SU-DHL-6 (cell line): ENCODE measurements around the gene TMEM175.

Experiments
- H2AFZ ChIP-seq: fragments of 200-600 bp; sonication (generic); 2 replicates; pipeline ENCODE4 v1.6.1; 2014; ENCODE audit warnings: low read depth, mild to moderate bottlenecking, moderate library complexity, mixed read lengths, antibody characterized with exemption, low read length; ENCODE audit not compliant: severe bottlenecking
- H3F3A ChIP-seq: fragments of 200-600 bp; shearing (Covaris generic); 2 replicates; pipeline ENCODE4 v1.6.0; 2016; ENCODE audit warnings: antibody characterized with exemption, mild to moderate bottlenecking; ENCODE audit not compliant: insufficient read depth
- H3K27ac ChIP-seq: fragments of 200-600 bp; sonication (generic); 2 replicates; pipeline ENCODE4 v1.5.1; 2016; ENCODE audit warnings: low read depth, mild to moderate bottlenecking, low read length, moderate library complexity, mixed read lengths
- H3K27me3 ChIP-seq: fragments of 200-600 bp; sonication (generic), shearing (Covaris generic); 2 replicates; pipeline ENCODE4 v1.6.0; 2014; ENCODE audit warnings: mild to moderate bottlenecking, low read length
- H3K36me3 ChIP-seq: fragments of 200-600 bp; sonication (generic); 2 replicates; pipeline ENCODE4 v1.6.1; 2014; ENCODE audit warnings: mild to moderate bottlenecking, low read length, mixed read lengths
- H3K4me2 ChIP-seq: fragments of 300-600, 200-600 bp; shearing (Covaris generic), sonication (generic); 2 replicates; pipeline ENCODE4 v1.6.0; 2014; ENCODE audit warnings: low read length, low read depth, mild to moderate bottlenecking; ENCODE audit not compliant: poor library complexity, severe bottlenecking
- H3K4me3 ChIP-seq: fragments of 200-600 bp; sonication (generic); 2 replicates; pipeline ENCODE4 v1.5.1; 2014; ENCODE audit warnings: antibody characterized with exemption, low read length, mild to moderate bottlenecking, mixed read lengths; ENCODE audit not compliant: insufficient read depth, poor library complexity, severe bottlenecking
- H3K79me2 ChIP-seq: fragments of 200-600 bp; sonication (generic); 2 replicates; pipeline ENCODE4 v1.6.1; 2014; ENCODE audit warnings: mild to moderate bottlenecking, low read length, moderate library complexity; ENCODE audit not compliant: insufficient read depth
- H3K9ac ChIP-seq: fragments of 200-600 bp; sonication (generic); 2 replicates; pipeline ENCODE4 v1.7.0; 2014; ENCODE audit warnings: mild to moderate bottlenecking, low read length
- H3K9me2 ChIP-seq: fragments of 200-600 bp; sonication (generic); replicated peaks from 2 replicates; pipeline ENCODE4 v1.6.1; 2014; ENCODE audit warnings: low read length; ENCODE audit not compliant: insufficient read depth
- H3K9me3 ChIP-seq: fragments of 200-600 bp; sonication (generic); 2 replicates; pipeline ENCODE4 v1.6.1; 2014; ENCODE audit warnings: low read length, mixed read lengths; ENCODE audit not compliant: insufficient read depth
- H4K20me1 ChIP-seq: fragments of 200-600 bp; sonication (generic); 2 replicates; pipeline ENCODE4 v1.6.1; 2014; ENCODE audit warnings: low read depth, mild to moderate bottlenecking, antibody characterized with exemption, low read length, moderate library complexity, mixed read lengths
- CTCF ChIP-seq: fragments of 200-600 bp; sonication (generic); IDR thresholded peaks from one replicate; pipeline ENCODE4 v1.5.1; 2017; ENCODE audit warnings: antibody characterized with exemption, mild to moderate bottlenecking, low read length, moderate library complexity; ENCODE audit not compliant: insufficient read depth, poor library complexity, severe bottlenecking
- EZH2phosphoT487 ChIP-seq: fragments of 200-600 bp; sonication (generic), shearing (Covaris generic); conservative IDR thresholded peaks from 2 replicates; pipeline ENCODE4 v1.6.1; 2018; ENCODE audit warnings: mild to moderate bottlenecking, antibody characterized with exemption, low read length, moderate library complexity, mixed read lengths

Gene TMEM175

GRCh38 chr4:948101-948935 is 16.1 kb downstream of the TMEM175 start:
- Histone ChIP-seq H3K79me2 (no peaks in the 10 kb centered on the region), H3K9me3 (no peaks in the 10 kb centered on the region), H3F3A (no peaks in the 10 kb centered on the region), H3K9me2 (no peaks in the 10 kb centered on the region), H3K27me3 (no peaks in the 10 kb centered on the region), H3K9ac (no peak overlapping the region), H3K4me3 (no peak overlapping the region), H3K4me2 (no peak overlapping the region), H2AFZ (no peak overlapping the region), H3K36me3 (no peaks in the 10 kb centered on the region), H3K27ac (no peak overlapping the region), H4K20me1 (no peaks in the 10 kb centered on the region)
- TF ChIP-seq EZH2phosphoT487 (no peak), CTCF (no peak)

- H3K27ac ChIP-seq, result no peak overlapping the region
- H3K4me2 ChIP-seq, result no peak overlapping the region
- no peaks in the 10 kb centered on the region for H3K79me2 ChIP-seq
- no peaks in the 10 kb centered on the region for H3F3A ChIP-seq
- H3K36me3 ChIP-seq, result no peaks in the 10 kb centered on the region
- no peaks in the 10 kb centered on the region for H3K9me3 ChIP-seq
- H3K9ac ChIP-seq, result no peak overlapping the region
- TF ChIP-seq EZH2phosphoT487 (no peak), CTCF (no peak)
- no peak overlapping the region for H3K4me3 ChIP-seq
- H2AFZ ChIP-seq, result no peak overlapping the region
- H3K27me3 ChIP-seq, result no peaks in the 10 kb centered on the region
- H3K9me2 ChIP-seq, result no peaks in the 10 kb centered on the region
- H4K20me1 ChIP-seq, result no peaks in the 10 kb centered on the region
These were observed 16.7 kb downstream of the TMEM175 start for GRCh38 chr4:948936-949300.

GRCh38 chr4:949656-950055 is 17.4 kb downstream of the TMEM175 start:
- H3K79me2 ChIP-seq, result no peaks in the 10 kb centered on the region
- H3F3A ChIP-seq, result no peaks in the 10 kb centered on the region
- H3K27ac ChIP-seq, result no peak overlapping the region
- H4K20me1 ChIP-seq, result no peaks in the 10 kb centered on the region
- no peaks in the 10 kb centered on the region for H3K27me3 ChIP-seq
- no peak for TF ChIP-seq EZH2phosphoT487
- TF ChIP-seq CTCF, result no peak
- H2AFZ ChIP-seq, result no peak overlapping the region
- H3K9ac ChIP-seq, result no peak overlapping the region
- no peaks in the 10 kb centered on the region for H3K9me2 ChIP-seq
- no peaks in the 10 kb centered on the region for H3K9me3 ChIP-seq
- H3K36me3 ChIP-seq, result no peaks in the 10 kb centered on the region
- H3K4me2 ChIP-seq, result no peak overlapping the region
- H3K4me3 ChIP-seq, result no peak overlapping the region
